ENCODE results near the gene SEPTIN8.
"Not testable (repeated sequence)": the region's sequence is repeated elsewhere in the genome, so short reads cannot be mapped to it uniquely, and the experiment has no call there.

The SEPTIN8 gene

GRCh38 chr5:132810605-132811004 lies 33.6 kb upstream of the SEPTIN8 start:
- no peak overlapping the region for H3K4me3 ChIP-seq (ENCODE audit: low read depth, low read length)
- TF ChIP-seq CTCF (IDR thresholded peaks at IDR 0.05; ENCODE audit: borderline replicate concordance, insufficient read depth, low read depth, low read length), result no peak

- TF ChIP-seq CTCF (IDR thresholded peaks at IDR 0.05; ENCODE audit: borderline replicate concordance, insufficient read depth, low read depth, low read length), result no peak
- H3K4me3 ChIP-seq (ENCODE audit: low read depth, low read length), result no peak overlapping the region
These were observed 31.8 kb upstream of the SEPTIN8 start for GRCh38 chr5:132808866-132809265.

GRCh38 chr5:132808448-132808847 lies 31.4 kb upstream of the SEPTIN8 start:
- H3K4me3 ChIP-seq (ENCODE audit: low read depth, low read length), result no peak overlapping the region
- no peak for TF ChIP-seq CTCF (IDR thresholded peaks at IDR 0.05; ENCODE audit: borderline replicate concordance, insufficient read depth, low read depth, low read length)

GRCh38 chr5:132807163-132807838 lies 30.3 kb upstream of the SEPTIN8 start:
- peak; percentile 14; the same call in 1 of the 2 replicates for TF ChIP-seq CTCF (IDR thresholded peaks at IDR 0.05; ENCODE audit: borderline replicate concordance, insufficient read depth, low read depth, low read length)
- no peak overlapping the region for H3K4me3 ChIP-seq (ENCODE audit: low read depth, low read length)

GRCh38 chr5:132806804-132807162 lies 29.7 kb upstream of the SEPTIN8 start:
- H3K4me3 ChIP-seq (ENCODE audit: low read depth, low read length), result not testable (repeated sequence)

GRCh38 chr5:132805872-132806271 lies 28.8 kb upstream of the SEPTIN8 start:
- H3K4me3 ChIP-seq (ENCODE audit: low read depth, low read length), result not testable (repeated sequence)

GRCh38 chr5:132804219-132804618 lies 27.2 kb upstream of the SEPTIN8 start:
- not testable (repeated sequence) for H3K4me3 ChIP-seq (ENCODE audit: low read depth, low read length)

GRCh38 chr5:132802685-132803066 lies 25.6 kb upstream of the SEPTIN8 start:
- H3K4me3 ChIP-seq (ENCODE audit: low read depth, low read length), result not testable (repeated sequence)

GRCh38 chr5:132802044-132802684 lies 25.1 kb upstream of the SEPTIN8 start:
- no peak for TF ChIP-seq CTCF (IDR thresholded peaks at IDR 0.05; ENCODE audit: borderline replicate concordance, insufficient read depth, low read depth, low read length)
- no peak overlapping the region for H3K4me3 ChIP-seq (ENCODE audit: low read depth, low read length)
